Suppressor macrophage treated with lipopolysaccharide for 1 hour (primary cell): ENCODE data around the gene DYNLL2.
"Not testable (repeated sequence)": the region's sequence is repeated elsewhere in the genome, so short reads cannot be mapped to it uniquely, and the experiment has no call there.

Experiments
- DNase-seq, 3 donors: peaks; one replicate each; pipeline ENCODE4 v3.0.0-alpha.2; 2020 to 2022

DYNLL2 gene

DNA sequence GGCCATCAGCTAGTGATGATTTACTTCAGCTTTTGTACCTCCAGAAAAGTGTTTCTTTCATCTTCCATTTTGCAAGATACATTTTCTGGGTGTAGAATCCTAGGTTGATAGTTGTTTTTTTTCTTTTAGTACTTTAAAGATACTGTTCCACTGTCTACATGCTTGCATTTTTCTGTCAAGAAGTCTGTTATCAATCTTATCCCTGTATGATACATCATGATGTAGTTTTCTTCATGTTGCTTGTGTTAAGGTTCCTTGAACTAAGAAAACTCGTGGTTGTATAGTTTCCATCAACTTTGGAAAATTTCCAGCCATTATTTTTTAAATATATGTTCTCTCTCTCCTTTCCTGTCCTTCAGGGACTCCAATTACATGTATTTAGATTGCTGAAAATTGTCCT lies 24.1 kb downstream of the DYNLL2 start:
- DNase-seq, result no peak

- DNase-seq, result no peak
These were observed 26.0 kb downstream of the DYNLL2 start for GRCh38 chr17:58109197-58109596.

GRCh38 chr17:58110012-58110411 lies 26.8 kb downstream of the DYNLL2 start:
- DNase-seq, result no peak

GRCh38 chr17:58111676-58112075 lies 28.5 kb downstream of the DYNLL2 start:
- no peak for DNase-seq

GRCh38 chr17:58112970-58113631 lies 29.9 kb downstream of the DYNLL2 start:
- peak; percentile 67 to 82 (median 80) for DNase-seq

DNA sequence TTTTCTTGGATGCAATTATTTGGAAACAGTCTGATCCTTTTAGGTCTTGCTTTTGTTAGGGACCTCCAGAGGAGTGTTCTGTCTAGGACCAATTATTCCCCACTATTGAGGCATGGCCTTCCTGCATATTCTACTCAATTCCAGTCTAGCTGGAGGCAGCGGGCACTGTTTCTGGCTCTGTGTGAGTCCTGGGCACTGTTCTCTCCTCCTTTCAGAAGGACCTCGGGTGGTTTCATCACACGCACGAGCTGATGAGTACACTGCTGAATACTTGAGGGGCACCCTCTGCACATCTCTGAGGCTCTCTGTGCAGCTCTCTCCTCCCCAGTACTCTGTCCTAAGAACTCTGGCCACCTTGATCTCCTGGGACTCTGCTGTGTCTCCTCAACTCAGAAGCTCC lies 30.7 kb downstream of the DYNLL2 start:
- DNase-seq, result no peak

DNA sequence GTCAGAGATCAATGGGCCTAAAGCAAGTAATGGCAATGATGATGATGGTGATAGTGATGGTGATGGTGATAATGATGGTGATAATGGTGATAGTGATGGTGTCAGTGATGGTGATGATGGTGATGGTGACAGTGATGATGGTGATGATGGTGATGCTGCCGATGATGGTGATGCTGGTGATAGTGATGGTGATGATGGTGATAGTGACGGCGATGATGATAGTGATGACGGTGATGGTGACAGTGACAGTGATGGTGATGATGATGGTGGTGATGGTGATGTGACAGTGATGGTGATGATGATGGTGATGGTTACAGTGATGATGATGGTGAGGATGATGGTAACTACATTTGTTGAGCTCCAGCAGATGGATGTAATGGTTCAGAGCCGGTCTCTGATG lies 34.2 kb downstream of the DYNLL2 start:
- no peak for DNase-seq

- no peak for DNase-seq
These were observed 36.3 kb downstream of the DYNLL2 start for GRCh38 chr17:58119491-58119890.

- peak; percentile 44 to 76 (median 69) for DNase-seq
These were observed 37.1 kb downstream of the DYNLL2 start for GRCh38 chr17:58120195-58120822.

DNA sequence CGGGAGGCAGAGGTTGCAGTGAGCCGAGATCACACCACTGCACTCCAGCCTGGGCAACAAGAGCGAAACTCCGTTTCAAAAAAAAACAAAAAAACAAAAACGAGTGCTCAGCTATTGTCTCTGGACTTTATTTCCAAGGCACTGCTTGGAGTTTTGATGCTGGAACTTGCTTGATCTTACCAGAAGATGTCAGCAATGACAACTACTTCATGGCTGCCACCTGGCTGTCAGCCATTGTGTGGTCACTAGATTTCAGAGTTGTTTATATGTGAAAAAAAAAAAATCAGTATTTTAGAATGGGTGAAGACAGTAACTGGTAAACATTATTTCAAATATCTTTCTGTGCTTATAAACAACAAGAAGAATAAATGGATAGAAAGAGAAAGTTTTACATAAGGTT lies 38.7 kb downstream of the DYNLL2 start:
- peak in 2 of 3 donors; percentile 11 to 15 for DNase-seq

GRCh38 chr17:58127846-58128245 lies 44.6 kb downstream of the DYNLL2 start:
- no peak for DNase-seq

DNA sequence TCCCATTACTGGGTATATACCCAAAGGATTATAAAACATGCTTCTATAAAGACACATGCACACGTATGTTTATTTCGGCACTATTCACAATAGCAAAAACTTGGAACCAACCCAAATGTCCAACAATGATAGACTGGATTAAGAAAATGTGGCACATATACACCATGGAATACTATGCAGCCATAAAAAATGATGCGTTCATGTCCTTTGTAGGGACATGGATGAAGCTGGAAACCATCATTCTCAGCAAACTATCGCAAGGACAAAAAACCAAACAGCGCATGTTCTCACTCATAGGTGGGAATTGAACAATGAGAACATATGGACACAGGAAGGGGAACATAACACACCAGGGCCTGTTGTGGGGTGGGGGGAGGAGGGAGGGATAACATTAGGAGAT lies 49.5 kb downstream of the DYNLL2 start:
- not testable (repeated sequence) for DNase-seq

DNA sequence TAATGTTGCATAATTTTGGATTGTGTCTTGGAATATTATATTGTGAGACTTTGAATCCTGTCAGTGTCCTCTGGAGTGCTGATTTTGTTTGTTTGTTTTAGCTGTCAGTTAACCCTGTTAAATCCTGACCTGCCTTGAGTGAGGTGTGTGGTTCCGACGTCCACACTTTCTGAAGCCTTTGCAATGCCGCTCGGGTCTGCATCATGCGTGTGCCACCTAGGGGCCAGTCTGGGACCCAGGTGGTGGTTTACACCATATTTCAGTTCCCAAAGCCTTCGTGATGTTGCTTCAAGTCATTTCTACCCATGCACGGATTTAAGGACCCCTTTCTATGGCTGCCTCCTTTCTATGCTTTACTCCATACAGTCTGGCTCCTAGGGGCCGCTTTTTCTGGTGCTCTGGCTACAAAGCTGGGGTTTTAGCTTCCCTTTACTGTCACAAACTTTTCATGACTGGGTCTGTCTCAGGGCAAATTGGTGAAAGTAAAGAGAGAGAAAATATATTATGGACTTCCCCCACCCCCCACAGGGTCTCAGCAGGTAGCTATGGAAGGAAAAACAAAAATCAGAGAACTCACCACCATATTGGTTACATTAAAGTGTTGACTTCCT lies 53.6 kb downstream of the DYNLL2 start:
- DNase-seq, result no peak

GRCh38 chr17:58141505-58141904 lies 58.3 kb downstream of the DYNLL2 start:
- DNase-seq, result no peak

DNA sequence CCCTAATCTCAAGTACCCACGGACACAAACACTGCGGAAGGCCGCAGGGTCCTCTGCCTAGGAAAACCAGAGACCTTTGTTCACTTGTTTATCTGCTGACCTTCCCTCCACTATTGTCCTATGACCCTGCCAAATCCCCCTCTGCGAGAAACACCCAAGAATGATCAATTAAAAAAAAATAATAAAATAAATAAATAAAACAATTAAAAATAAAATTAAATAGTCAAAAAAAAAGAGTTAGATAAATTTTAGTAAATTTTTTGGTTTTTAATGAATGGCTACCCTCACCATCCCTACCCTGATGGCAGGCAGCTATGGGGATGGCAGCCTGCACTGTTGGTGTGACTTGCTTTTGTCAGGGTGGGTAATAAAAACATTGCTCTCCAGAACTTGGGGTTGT lies 60.1 kb downstream of the DYNLL2 start:
- not testable (repeated sequence) for DNase-seq

GRCh38 chr17:58144801-58145200 lies 61.6 kb downstream of the DYNLL2 start:
- no peak for DNase-seq
